HCT116 (cell line): ENCODE measurements around the gene PRPF19. TPM values are rescaled to one million over a fixed set of nuclear protein-coding genes. Genes with fewer than 3 reads are reported as not detected.

ENCODE experiments used
- ATAC-seq: fragments of 200-7000 bp; cut with Tn5 transposase; 2 replicates; pipeline ENCODE4 v1.9.1; 2020; ENCODE audit warnings: mild to moderate bottlenecking, moderate library complexity
- BruUV-seq: library from RNA; stranded (reverse); fragments of 400-500 nt; replicated peaks from 2 replicates; lab custom pipeline; 2021; lab: Mats Ljungman, UMichigan
- CTCF ChIA-PET: fragments of 300-600 bp; sonication (Branson Sonifier 250); formaldehyde crosslinking; loops from one replicate; lab custom pipeline; 2021; ENCODE audit warnings: antibody characterized with exemption; lab: Charles Lee
- POLR2A ChIA-PET: fragments of 300-600, 350-600 bp; sonication (Branson Sonifier 250); formaldehyde crosslinking; loops from one replicate; lab custom pipeline; 2021; ENCODE audit warnings: antibody characterized with exemption; lab: Charles Lee
- RAD21 ChIA-PET, 2 experiments: fragments of 300-600 bp; sonication (Branson Sonifier 250); formaldehyde crosslinking; loops; one replicate each; lab custom pipeline; 2023; ENCODE audit warnings: low total read pairs in 2 of 2; ENCODE audit not compliant: uncharacterized antibody in 2 of 2, unreplicated experiment in 2 of 2, low non-redundant PET in 1 of 2; lab: Charles Lee
- DNase-seq: peaks from one replicate; pipeline ENCODE4 v3.0.0-alpha.2; 2010; ENCODE audit warnings: low read depth, low spot score
- H2AFZ ChIP-seq: fragments of 200-600 bp; shearing (Covaris generic), sonication (generic); 2 replicates; pipeline ENCODE4 v1.6.1; 2017; ENCODE audit warnings: low read depth, mixed run types, mixed read lengths, antibody characterized with exemption, low read length; ENCODE audit not compliant: poor library complexity, severe bottlenecking
- H3K27ac ChIP-seq: 2 replicates; pipeline ENCODE4 v1.5.1; 2012; ENCODE audit warnings: low read depth, low read length
- H3K27me3 ChIP-seq: fragments of 200-600 bp; sonication (generic); 2 replicates; pipeline ENCODE4 v1.6.1; 2016; ENCODE audit warnings: mixed run types, low read length, mixed read lengths; ENCODE audit not compliant: insufficient read depth
- H3K36me3 ChIP-seq, 2 experiments: fragments of 200-500 bp in 1 of 2; fragments of 200-600 bp in 1 of 2; sonication (Bioruptor generic) in 1 of 2; sonication (generic) in 1 of 2; 2 replicates each; pipeline versions ENCODE4 v1.5.1 to v1.6.1; 2014 to 2016; ENCODE audit warnings: low read length in 2 of 2, inconsistent platforms in 1 of 2, mixed read lengths in 1 of 2, mixed run types in 1 of 2; ENCODE audit not compliant: insufficient read depth in 2 of 2, control insufficient read depth in 1 of 2
- H3K4me1 ChIP-seq, 2 experiments: fragments of 200-600 bp in 1 of 2; sonication (generic) in 1 of 2; 2 replicates each; pipeline versions ENCODE4 v1.5.1 to v1.6.1; 2012 to 2017; ENCODE audit warnings: low read length in 2 of 2, inconsistent platforms in 1 of 2, mild to moderate bottlenecking in 1 of 2, mixed read lengths in 1 of 2, mixed run types in 1 of 2, moderate library complexity in 1 of 2; ENCODE audit not compliant: insufficient read depth in 2 of 2, control insufficient read depth in 1 of 2
- H3K4me2 ChIP-seq: fragments of 200-600 bp; sonication (generic); 2 replicates; pipeline ENCODE4 v1.6.1; 2017; ENCODE audit warnings: mixed run types, low read length, mixed read lengths
- H3K4me3 ChIP-seq, 2 experiments: fragments of 200-600 bp in 1 of 2; sonication (generic) in 1 of 2; replicated peaks in 1 of 2; 2 replicates each; pipeline ENCODE4 v1.5.1; 2011 to 2016; ENCODE audit warnings: low read length in 2 of 2, control low read depth in 1 of 2, low read depth in 1 of 2, mild to moderate bottlenecking in 1 of 2, mixed read lengths in 1 of 2, mixed run types in 1 of 2
- H3K79me2 ChIP-seq: fragments of 200-600 bp; sonication (generic); 2 replicates; pipeline ENCODE4 v1.6.1; 2017; ENCODE audit warnings: mild to moderate bottlenecking, mixed run types, low read length, moderate library complexity, mixed read lengths; ENCODE audit not compliant: insufficient read depth
- H3K9ac ChIP-seq: fragments of 200-600 bp; sonication (generic); 2 replicates; pipeline ENCODE4 v1.6.1; 2016; ENCODE audit warnings: low read length, mixed read lengths
- H3K9me2 ChIP-seq: fragments of 200-600 bp; sonication (generic), shearing (Covaris generic); 2 replicates; pipeline ENCODE4 v1.6.1; 2017; ENCODE audit warnings: mixed run types, mild to moderate bottlenecking, moderate library complexity; ENCODE audit not compliant: insufficient read depth
- H3K9me3 ChIP-seq, 2 experiments: fragments of 200-500 bp in 1 of 2; fragments of 200-600 bp in 1 of 2; sonication (Bioruptor generic) in 1 of 2; sonication (generic) in 1 of 2; 2 replicates each; pipeline ENCODE4 v1.6.1; 2014 to 2017; ENCODE audit warnings: low read length in 2 of 2, mixed read lengths in 2 of 2, inconsistent platforms in 1 of 2, low read depth in 1 of 2, mild to moderate bottlenecking in 1 of 2, mixed run types in 1 of 2, moderate library complexity in 1 of 2; ENCODE audit not compliant: control insufficient read depth in 1 of 2, insufficient read depth in 1 of 2
- H4K20me1 ChIP-seq: fragments of 200-600 bp; sonication (generic), shearing (Covaris generic); 2 replicates; pipeline ENCODE4 v1.6.1; 2017; ENCODE audit warnings: mixed run types, mild to moderate bottlenecking, moderate library complexity; ENCODE audit not compliant: insufficient read depth
- CBX3 ChIP-seq: IDR thresholded peaks from 2 replicates; pipeline ENCODE4 v1.6.1; 2012; ENCODE audit warnings: low read depth
- EGR1 ChIP-seq: IDR thresholded peaks from 2 replicates; pipeline ENCODE4 v1.6.1; 2012; ENCODE audit warnings: low read depth
- ELF1 ChIP-seq: IDR thresholded peaks from 2 replicates; pipeline ENCODE4 v1.6.1; 2012; ENCODE audit warnings: low read depth, borderline replicate concordance
- EZH2 ChIP-seq: fragments of 200-600 bp; sonication (generic); IDR thresholded peaks from 2 replicates; pipeline ENCODE4 v1.6.1; 2017; ENCODE audit warnings: antibody characterized with exemption, mixed run types
- FOSL1 ChIP-seq: IDR thresholded peaks from 2 replicates; pipeline ENCODE4 v1.6.1; 2012; ENCODE audit warnings: low read depth
- JUND ChIP-seq: IDR thresholded peaks from 2 replicates; pipeline ENCODE4 v1.6.1; 2012
- POLR2A ChIP-seq: IDR thresholded peaks from 2 replicates; pipeline ENCODE4 v1.7.0; 2011; ENCODE audit warnings: borderline replicate concordance; ENCODE audit not compliant: insufficient read depth, insufficient read length; ENCODE audit errors: extremely low read depth
- SIN3A ChIP-seq: IDR thresholded peaks from 2 replicates; pipeline ENCODE4 v1.6.1; 2012; ENCODE audit warnings: low read depth
- SP1 ChIP-seq: IDR thresholded peaks from 2 replicates; pipeline ENCODE4 v1.6.1; 2012; ENCODE audit warnings: low read depth
- SRF ChIP-seq: IDR thresholded peaks from 2 replicates; pipeline ENCODE4 v1.6.1; 2012; ENCODE audit warnings: low read depth
- ZFX ChIP-seq: fragments of 450-650 bp; IDR thresholded peaks from 2 replicates; pipeline ENCODE4 v1.6.1; 2017
- intact Hi-C: fragments of 100-400 bp; cut with micrococcal nuclease; formaldehyde crosslinking; loops from 2 replicates; pipeline ENCODE4 v1.10.0; 2022
- total RNA-seq: library from RNA; stranded (reverse); gene quantifications from one replicate; pipeline ENCODE4 v1.2.1, GENCODE V29; 2021; ENCODE audit not compliant: unreplicated experiment
- TF ChIP-seq, protein P1 (sequence below), 3 experiments: fragments of 200-600 bp in 1 of 3; sonication (generic) in 1 of 3; IDR thresholded peaks in 2 of 3; conservative IDR thresholded peaks in 1 of 3; 2 replicates each; pipeline ENCODE4 v1.5.1; 2012 to 2017; ENCODE audit warnings: low read depth in 2 of 3, low read length in 2 of 3, antibody characterized with exemption in 1 of 3, borderline replicate concordance in 1 of 3, control low read depth in 1 of 3, mild to moderate bottlenecking in 1 of 3, mixed read lengths in 1 of 3, mixed run types in 1 of 3, moderate library complexity in 1 of 3; ENCODE audit not compliant: insufficient read depth in 1 of 3
- TF ChIP-seq, protein P2 (sequence below): IDR thresholded peaks from 2 replicates; pipeline ENCODE4 v1.6.1; 2012

PRPF19 gene
- total RNA-seq, 1 experiment from 2014 or later, result 156 TPM

DNA sequence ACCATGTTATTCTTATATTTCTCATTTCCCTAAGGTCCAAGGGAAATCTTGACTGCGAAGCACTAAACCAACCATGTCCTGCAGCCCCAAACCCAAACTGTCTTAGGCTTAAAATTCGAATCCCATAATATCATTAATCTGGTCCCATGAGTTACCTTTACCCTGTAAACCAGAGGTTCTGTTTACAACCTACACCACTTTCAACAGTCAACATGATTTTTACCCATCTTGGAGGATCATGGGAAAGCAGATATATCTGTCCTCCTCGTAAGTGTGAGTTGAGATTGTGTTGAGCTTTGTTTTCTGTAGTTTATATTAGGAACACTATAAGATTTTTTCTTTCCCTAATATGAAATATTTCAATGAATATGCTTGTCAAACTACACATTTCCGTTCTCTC, 6.4 kb downstream of the PRPF19 start:
- H3K36me3 ChIP-seq, result peaks cover 58 to 71% of the 10 kb centered on the region in 2 experiments
- no peak for ATAC-seq
- no peak overlapping the region for H3K9ac ChIP-seq
- CTCF ChIA-PET, result interaction anchor here (0.6 to 2.1 kb wide), 25 partner anchors 8 to 288 kb away, joined by 3 to 38 read pairs (median 4); partner anchors contain the start of genes TMEM109 and TMEM132A
- DNase-seq, result no peak
- no peak overlapping the region for H3K4me2 ChIP-seq
- H3K4me3 ChIP-seq, result no peak overlapping the region
- peaks cover 6 to 9% of the 10 kb centered on the region in 2 experiments; a peak in 3 of 4 replicates for H3K4me1 ChIP-seq
- no peak overlapping the region for H2AFZ ChIP-seq
- peaks cover 43% of the 10 kb centered on the region for H3K79me2 ChIP-seq
- POLR2A ChIA-PET, result no interaction called here
- H4K20me1 ChIP-seq, result peaks cover 7% of the 10 kb centered on the region
- TF ChIP-seq SP1, result no peak
- TF ChIP-seq EGR1, result no peak
- no peak for TF ChIP-seq EZH2
- TF ChIP-seq, protein P1, sequence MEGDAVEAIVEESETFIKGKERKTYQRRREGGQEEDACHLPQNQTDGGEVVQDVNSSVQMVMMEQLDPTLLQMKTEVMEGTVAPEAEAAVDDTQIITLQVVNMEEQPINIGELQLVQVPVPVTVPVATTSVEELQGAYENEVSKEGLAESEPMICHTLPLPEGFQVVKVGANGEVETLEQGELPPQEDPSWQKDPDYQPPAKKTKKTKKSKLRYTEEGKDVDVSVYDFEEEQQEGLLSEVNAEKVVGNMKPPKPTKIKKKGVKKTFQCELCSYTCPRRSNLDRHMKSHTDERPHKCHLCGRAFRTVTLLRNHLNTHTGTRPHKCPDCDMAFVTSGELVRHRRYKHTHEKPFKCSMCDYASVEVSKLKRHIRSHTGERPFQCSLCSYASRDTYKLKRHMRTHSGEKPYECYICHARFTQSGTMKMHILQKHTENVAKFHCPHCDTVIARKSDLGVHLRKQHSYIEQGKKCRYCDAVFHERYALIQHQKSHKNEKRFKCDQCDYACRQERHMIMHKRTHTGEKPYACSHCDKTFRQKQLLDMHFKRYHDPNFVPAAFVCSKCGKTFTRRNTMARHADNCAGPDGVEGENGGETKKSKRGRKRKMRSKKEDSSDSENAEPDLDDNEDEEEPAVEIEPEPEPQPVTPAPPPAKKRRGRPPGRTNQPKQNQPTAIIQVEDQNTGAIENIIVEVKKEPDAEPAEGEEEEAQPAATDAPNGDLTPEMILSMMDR (IDR thresholded peaks at IDR 0.05 in 2 of 3, conservative IDR thresholded peaks at IDR 0.05 in 1 of 3; ENCODE audit: borderline replicate concordance in 1 of 3, insufficient read depth in 1 of 3, low read depth in 2 of 3, low read length in 2 of 3), result no peak
- TF ChIP-seq ELF1, result no peak
- TF ChIP-seq FOSL1, result no peak
- TF ChIP-seq CBX3, result no peak
- TF ChIP-seq, protein P2, sequence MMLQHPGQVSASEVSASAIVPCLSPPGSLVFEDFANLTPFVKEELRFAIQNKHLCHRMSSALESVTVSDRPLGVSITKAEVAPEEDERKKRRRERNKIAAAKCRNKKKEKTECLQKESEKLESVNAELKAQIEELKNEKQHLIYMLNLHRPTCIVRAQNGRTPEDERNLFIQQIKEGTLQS, result no peak
- TF ChIP-seq ZFX, result no peak
- TF ChIP-seq JUND, result no peak
- TF ChIP-seq SIN3A, result no peak
- no peak for TF ChIP-seq POLR2A
- TF ChIP-seq SRF, result no peak
- intact Hi-C loops, result loop anchor here (1.0 kb wide), 1 partner anchor 69 kb away; no protein-coding TSS in a partner anchor
- BruUV-seq, result no TSS peak
- no peaks in the 10 kb centered on the region for H3K9me2 ChIP-seq
- no peaks in the 10 kb centered on the region for H3K9me3 ChIP-seq
- no peak overlapping the region for H3K27ac ChIP-seq
- RAD21 ChIA-PET, result interaction anchor here in 1 of 2 experiments (1.8 kb wide), 1 partner anchor 69 kb away, joined by 7 read pairs; no protein-coding TSS in a partner anchor
- H3K27me3 ChIP-seq, result no peaks in the 10 kb centered on the region
